ENCODE data around the gene ARHGAP22.

- TF ChIP-seq POLR2A (IDR thresholded peaks at IDR 0.05) = no peak
- TF ChIP-seq CTCF (IDR thresholded peaks at IDR 0.05) = no peak
- TF ChIP-seq POLR2AphosphoS5 (IDR thresholded peaks at IDR 0.05) = no peak
Measured at GRCh38 chr10:48651839-48652238, 47.0 kb upstream of the ARHGAP22 start.
